Nephron (organoid): ENCODE data around the gene THBD.

Experiments
- H3K27ac Mint-ChIP-seq, 3 experiments: 2 replicates each; pipeline ENCODE4 v1.8.0; 2020; ENCODE audit warnings: mixed read lengths in 3 of 3, mild to moderate bottlenecking in 2 of 3, moderate library complexity in 1 of 3
- H3K27me3 Mint-ChIP-seq: 2 replicates; pipeline ENCODE4 v1.8.0; 2021; ENCODE audit warnings: low read depth, mild to moderate bottlenecking, moderate library complexity, mixed read lengths
- H3K36me3 Mint-ChIP-seq: 2 replicates; pipeline ENCODE4 v1.8.0; 2020; ENCODE audit warnings: low read depth, mixed read lengths
- H3K4me1 Mint-ChIP-seq: 2 replicates; pipeline ENCODE4 v1.8.0; 2020; ENCODE audit warnings: mixed read lengths
- H3K4me3 Mint-ChIP-seq, 3 experiments: 2 replicates each; pipeline ENCODE4 v1.8.0; 2020; ENCODE audit warnings: mild to moderate bottlenecking in 3 of 3, mixed read lengths in 3 of 3, moderate library complexity in 2 of 3
- H3K9me3 Mint-ChIP-seq: 2 replicates; pipeline ENCODE4 v1.8.0; 2020; ENCODE audit warnings: mixed read lengths
- TF ChIP-seq, protein P1 (sequence below), 3 experiments: fragments of 200-600 bp; sonication (generic); IDR thresholded peaks; one replicate each; pipeline ENCODE4 v1.5.0; 2021; ENCODE audit warnings: antibody characterized with exemption in 3 of 3; ENCODE audit not compliant: unreplicated experiment in 3 of 3

THBD gene

DNA sequence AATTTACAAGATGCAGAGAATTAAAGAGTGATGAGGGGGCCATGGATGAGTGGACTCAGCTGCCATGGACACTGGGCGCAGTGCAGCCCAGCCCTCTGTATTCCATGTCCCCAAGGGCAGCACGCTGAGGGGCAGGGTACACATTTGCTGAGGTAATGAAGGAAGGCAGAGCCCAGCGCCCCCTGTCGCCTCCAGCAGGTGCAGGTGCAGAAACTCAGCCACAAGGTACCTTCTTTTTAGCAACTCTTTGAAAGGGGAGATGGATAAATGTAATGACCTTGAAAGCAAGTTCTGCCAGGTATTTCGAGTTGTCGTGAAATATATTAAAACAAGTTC lies 29.5 kb upstream of the THBD start:
- TF ChIP-seq, protein P1, sequence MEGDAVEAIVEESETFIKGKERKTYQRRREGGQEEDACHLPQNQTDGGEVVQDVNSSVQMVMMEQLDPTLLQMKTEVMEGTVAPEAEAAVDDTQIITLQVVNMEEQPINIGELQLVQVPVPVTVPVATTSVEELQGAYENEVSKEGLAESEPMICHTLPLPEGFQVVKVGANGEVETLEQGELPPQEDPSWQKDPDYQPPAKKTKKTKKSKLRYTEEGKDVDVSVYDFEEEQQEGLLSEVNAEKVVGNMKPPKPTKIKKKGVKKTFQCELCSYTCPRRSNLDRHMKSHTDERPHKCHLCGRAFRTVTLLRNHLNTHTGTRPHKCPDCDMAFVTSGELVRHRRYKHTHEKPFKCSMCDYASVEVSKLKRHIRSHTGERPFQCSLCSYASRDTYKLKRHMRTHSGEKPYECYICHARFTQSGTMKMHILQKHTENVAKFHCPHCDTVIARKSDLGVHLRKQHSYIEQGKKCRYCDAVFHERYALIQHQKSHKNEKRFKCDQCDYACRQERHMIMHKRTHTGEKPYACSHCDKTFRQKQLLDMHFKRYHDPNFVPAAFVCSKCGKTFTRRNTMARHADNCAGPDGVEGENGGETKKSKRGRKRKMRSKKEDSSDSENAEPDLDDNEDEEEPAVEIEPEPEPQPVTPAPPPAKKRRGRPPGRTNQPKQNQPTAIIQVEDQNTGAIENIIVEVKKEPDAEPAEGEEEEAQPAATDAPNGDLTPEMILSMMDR (IDR thresholded peaks at IDR 0.05; ENCODE audit: unreplicated experiment in 3 of 3): peak in 1 of 3 experiments; percentile 24
- no peaks in the 10 kb centered on the region for H3K36me3 Mint-ChIP-seq
- H3K4me1 Mint-ChIP-seq: peaks cover 20% of the 10 kb centered on the region
- H3K27ac Mint-ChIP-seq: peak overlapping the region in 1 of 3 experiments; percentile 26
- no peaks in the 10 kb centered on the region for H3K9me3 Mint-ChIP-seq
- H3K4me3 Mint-ChIP-seq: no peak overlapping the region
- H3K27me3 Mint-ChIP-seq: peaks cover 32% of the 10 kb centered on the region

DNA sequence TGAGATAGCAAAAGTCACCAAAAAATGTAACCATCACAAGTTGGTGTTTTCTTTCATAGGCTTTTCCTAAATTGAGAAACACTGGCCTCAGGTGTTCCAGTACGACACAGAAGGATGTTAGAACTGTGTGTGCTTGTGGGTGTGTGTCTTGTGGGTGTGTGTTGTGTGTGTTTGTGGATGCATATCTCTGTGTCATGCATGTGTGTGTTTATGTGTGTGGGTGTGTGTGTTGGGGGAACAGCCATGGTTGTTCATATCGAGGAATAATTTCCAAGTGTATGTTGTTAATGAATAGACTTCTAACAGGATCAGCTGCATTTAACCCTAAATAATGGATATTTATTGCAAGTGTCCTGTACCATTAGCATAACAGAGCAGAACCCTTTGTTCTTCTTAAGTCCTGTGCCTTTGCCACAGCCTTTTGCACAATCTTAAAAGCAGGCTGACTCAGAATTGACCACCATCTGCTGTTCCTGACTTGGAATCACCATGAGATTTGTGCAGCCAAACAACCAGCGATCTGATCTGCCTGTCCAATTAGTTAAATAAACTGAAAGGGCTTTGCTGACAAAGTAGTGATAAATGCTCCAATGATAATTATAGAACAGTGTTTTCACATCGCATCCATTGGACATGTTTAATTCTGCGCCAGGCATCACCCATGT lies 29.0 kb upstream of the THBD start:
- Mint-ChIP-seq H3K36me3 (no peaks in the 10 kb centered on the region), H3K27me3 (peaks cover 30% of the 10 kb centered on the region)

DNA sequence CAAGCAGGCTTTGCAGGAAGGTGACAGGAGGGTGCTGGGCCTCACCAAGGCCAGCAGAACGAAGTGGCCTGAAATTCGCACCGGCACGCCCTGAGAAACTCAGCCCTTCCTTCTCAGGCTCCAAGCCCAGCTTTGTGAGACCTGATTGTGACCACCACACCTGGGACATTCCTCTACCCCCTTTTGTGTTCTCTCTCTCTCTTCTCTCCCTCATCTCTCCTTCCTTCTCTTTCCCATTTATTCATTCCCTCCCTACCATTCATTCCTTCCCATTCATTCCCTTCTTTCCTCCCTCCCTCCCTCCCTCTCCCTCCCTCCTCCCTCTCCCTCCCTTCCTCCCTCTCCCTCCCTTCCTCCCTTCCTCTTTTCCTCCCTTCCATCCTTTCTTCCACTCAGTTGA lies 27.8 kb upstream of the THBD start:
- peaks cover 23% of the 10 kb centered on the region for H3K27me3 Mint-ChIP-seq
- peaks cover 30% of the 10 kb centered on the region for H3K4me1 Mint-ChIP-seq
- H3K27ac Mint-ChIP-seq: no peak overlapping the region
- H3K4me3 Mint-ChIP-seq: no peak overlapping the region
- H3K9me3 Mint-ChIP-seq: no peaks in the 10 kb centered on the region
- no peaks in the 10 kb centered on the region for H3K36me3 Mint-ChIP-seq
- TF ChIP-seq, protein P1 (IDR thresholded peaks at IDR 0.05; ENCODE audit: unreplicated experiment in 3 of 3): no peak

More for the DNA sequence above, 29.0 kb upstream of the THBD start:
- Mint-ChIP-seq H3K4me3 (no peak overlapping the region), H3K9me3 (no peaks in the 10 kb centered on the region), H3K27ac (peak overlapping the region in 1 of 3 experiments; percentile 26), H3K4me1 (peaks cover 20% of the 10 kb centered on the region)
- TF ChIP-seq, protein P1 (IDR thresholded peaks at IDR 0.05; ENCODE audit: unreplicated experiment in 3 of 3): no peak

DNA sequence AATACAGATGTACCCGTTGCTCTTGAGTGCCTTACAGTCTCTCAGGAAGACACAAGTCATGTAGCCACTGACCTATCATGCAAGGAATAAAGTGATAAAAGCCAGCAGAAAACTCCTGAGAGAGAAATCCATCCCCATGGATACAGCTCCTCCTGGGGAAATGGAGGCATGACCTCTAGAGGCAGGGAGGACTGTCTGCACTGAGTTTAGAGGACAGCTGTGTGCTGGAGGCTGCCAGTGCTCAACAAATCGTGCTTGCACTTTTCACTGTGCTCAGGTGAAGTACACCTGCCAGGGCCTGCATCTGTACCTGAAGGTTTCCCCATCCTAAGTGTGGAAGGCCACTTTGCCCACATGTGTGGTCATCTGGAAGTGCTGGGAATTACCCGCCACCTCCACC lies 24.6 kb upstream of the THBD start:
- Mint-ChIP-seq H3K4me3 (no peak overlapping the region), H3K4me1 (peaks cover 32% of the 10 kb centered on the region), H3K9me3 (no peaks in the 10 kb centered on the region), H3K27ac (no peak overlapping the region), H3K27me3 (peaks cover 17% of the 10 kb centered on the region), H3K36me3 (no peaks in the 10 kb centered on the region)
- TF ChIP-seq, protein P1 (IDR thresholded peaks at IDR 0.05; ENCODE audit: unreplicated experiment in 3 of 3): no peak

DNA sequence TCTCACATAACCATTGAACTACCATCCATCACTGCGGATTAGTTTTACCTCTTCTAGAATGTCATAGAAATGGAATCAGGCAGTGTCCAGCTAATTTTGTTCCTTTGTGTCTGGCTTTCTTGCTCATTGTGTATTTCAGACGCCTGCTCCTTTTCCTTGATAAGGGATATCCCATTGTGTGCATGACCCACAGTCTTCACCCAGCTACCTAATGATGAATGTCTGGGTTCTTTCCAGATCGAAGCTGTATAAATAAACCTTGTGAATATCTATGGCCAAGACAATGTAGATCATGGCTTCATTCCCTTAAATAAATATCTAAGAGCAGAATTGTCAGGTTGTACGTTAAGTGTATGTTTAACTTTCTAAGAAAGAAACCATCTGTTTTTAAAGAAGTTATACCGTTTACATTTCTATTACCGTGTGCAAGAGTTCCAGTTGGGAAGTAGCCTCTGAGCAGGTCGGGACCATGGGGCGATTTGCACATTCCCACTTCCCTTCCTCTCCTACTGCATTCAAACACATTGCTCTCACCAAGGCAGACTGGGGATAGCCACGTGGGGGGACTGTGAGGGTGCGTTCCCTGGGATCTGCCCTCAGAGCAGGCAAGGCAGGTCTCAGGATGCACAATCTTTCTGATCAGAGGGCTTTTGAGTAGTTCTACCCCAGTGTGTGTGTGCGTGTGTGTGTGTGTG lies 23.6 kb upstream of the THBD start:
- Mint-ChIP-seq H3K4me3 (no peak overlapping the region), H3K27me3 (peaks cover 7% of the 10 kb centered on the region), H3K9me3 (no peaks in the 10 kb centered on the region), H3K4me1 (peaks cover 23% of the 10 kb centered on the region), H3K36me3 (no peaks in the 10 kb centered on the region), H3K27ac (peak overlapping the region in 1 of 3 experiments; percentile 51)
- TF ChIP-seq, protein P1 (IDR thresholded peaks at IDR 0.05; ENCODE audit: unreplicated experiment in 3 of 3): no peak

DNA sequence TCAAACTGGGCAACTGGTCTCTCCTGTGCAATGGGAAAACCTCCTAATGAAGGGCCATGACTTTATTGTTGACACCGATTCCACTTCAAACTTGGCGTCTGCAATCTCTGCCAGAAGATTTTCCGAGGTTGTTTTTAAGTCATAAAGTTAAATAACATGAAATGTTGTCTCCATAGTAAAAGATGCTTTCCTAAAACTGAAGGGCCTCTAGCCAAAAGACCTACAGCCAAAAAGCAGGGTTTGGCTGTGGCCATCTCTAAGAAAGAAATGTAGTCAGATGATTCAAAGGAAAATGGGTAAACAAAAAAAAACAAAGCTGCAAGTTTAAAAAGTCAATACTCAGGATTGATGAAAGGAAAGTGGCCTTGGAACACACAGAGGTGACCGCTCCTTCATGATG lies 22.5 kb upstream of the THBD start:
- no peak overlapping the region for H3K4me3 Mint-ChIP-seq
- H3K36me3 Mint-ChIP-seq: no peaks in the 10 kb centered on the region
- H3K4me1 Mint-ChIP-seq: peaks cover 23% of the 10 kb centered on the region
- H3K9me3 Mint-ChIP-seq: no peaks in the 10 kb centered on the region
- peaks cover 5% of the 10 kb centered on the region for H3K27me3 Mint-ChIP-seq
- peak overlapping the region in 2 of 3 experiments; percentile 51 for H3K27ac Mint-ChIP-seq
- TF ChIP-seq, protein P1 (IDR thresholded peaks at IDR 0.05; ENCODE audit: unreplicated experiment in 3 of 3): no peak
